CD4-positive, alpha-beta T cell (primary cell): Measurements from ENCODE around the gene SHMT2. TPM values are rescaled to one million over a fixed set of nuclear protein-coding genes. Genes with fewer than 3 reads are reported as not detected.

Source experiments
- ATAC-seq: fragments of 200-7000 bp; cut with Tn5 transposase; one replicate; pipeline ENCODE4 v1.10.0; 2022; ENCODE audit warnings: mild to moderate bottlenecking; ENCODE audit not compliant: poor library complexity
- CTCF ChIA-PET: fragments of 350-600 bp; sonication (Branson Sonifier 250); formaldehyde crosslinking; loops from one replicate; lab custom pipeline; 2021; ENCODE audit warnings: antibody characterized with exemption, inconsistent platforms; lab: Charles Lee
- POLR2A ChIA-PET: fragments of 350-600 bp; sonication (Branson Sonifier 250); formaldehyde crosslinking; loops from one replicate; lab custom pipeline; 2021; ENCODE audit warnings: antibody characterized with exemption, inconsistent platforms; lab: Charles Lee
- DNase-seq, 14 experiments: peaks; one replicate each; pipeline ENCODE4 v3.0.0-alpha.2; 2013 to 2020; ENCODE audit warnings: mixed read lengths in 2 of 14
- H3K27ac ChIP-seq, 2 donors: one replicate each; pipeline versions ENCODE4 v1.5.1 to v1.7.0; 2013; ENCODE audit warnings: low read length in 2 of 2, low read depth in 1 of 2, mild to moderate bottlenecking in 1 of 2
- H3K27me3 ChIP-seq, 2 experiments: 1 replicate in 1 of 2; 2 replicates in 1 of 2; pipeline versions ENCODE4 v1.6.1 to v1.7.0; 2013; ENCODE audit warnings: low read length in 2 of 2, control low read depth in 1 of 2, mild to moderate bottlenecking in 1 of 2, moderate library complexity in 1 of 2; ENCODE audit not compliant: insufficient read depth in 2 of 2, control insufficient read depth in 1 of 2
- H3K36me3 ChIP-seq: one replicate; pipeline ENCODE4 v1.6.1; 2013; ENCODE audit warnings: low read length, control low read depth; ENCODE audit not compliant: insufficient read depth
- H3K4me1 ChIP-seq: one replicate; pipeline ENCODE4 v1.6.1; 2013; ENCODE audit warnings: low read length, control low read depth; ENCODE audit not compliant: insufficient read depth
- H3K4me3 ChIP-seq: one replicate; pipeline ENCODE4 v1.5.1; 2013; ENCODE audit warnings: mild to moderate bottlenecking, low read length, moderate library complexity
- H3K9me3 ChIP-seq, 2 experiments: 1 replicate in 1 of 2; 2 replicates in 1 of 2; pipeline versions ENCODE4 v1.6.1 to v1.7.0; 2013; ENCODE audit warnings: low read length in 2 of 2, mild to moderate bottlenecking in 2 of 2, control low read depth in 1 of 2, moderate library complexity in 1 of 2; ENCODE audit not compliant: control insufficient read depth in 1 of 2, insufficient read depth in 1 of 2
- H3K27ac Mint-ChIP-seq: one replicate; pipeline ENCODE4 v1.8.0; 2020; ENCODE audit warnings: mixed read lengths
- H3K27me3 Mint-ChIP-seq: one replicate; pipeline ENCODE4 v1.8.0; 2021; ENCODE audit warnings: mixed read lengths
- H3K36me3 Mint-ChIP-seq: one replicate; pipeline ENCODE4 v1.8.0; 2021; ENCODE audit warnings: low read depth, mixed read lengths
- H3K4me1 Mint-ChIP-seq: one replicate; pipeline ENCODE4 v1.8.0; 2021; ENCODE audit warnings: low read depth, mixed read lengths
- H3K4me3 Mint-ChIP-seq: one replicate; pipeline ENCODE4 v1.8.0; 2020; ENCODE audit warnings: mild to moderate bottlenecking, mixed read lengths
- H3K9me3 Mint-ChIP-seq: one replicate; pipeline ENCODE4 v1.8.0; 2020; ENCODE audit warnings: mixed read lengths
- CTCF ChIP-seq: fragments of 200-600 bp; IDR thresholded peaks from one replicate; pipeline ENCODE4 v1.8.0; 2022; ENCODE audit warnings: antibody characterized with exemption, mild to moderate bottlenecking
- intact Hi-C, 2 experiments: fragments of 100-400 bp; cut with DNase I in 1 of 2; cut with micrococcal nuclease in 1 of 2; formaldehyde crosslinking; loops; one replicate each; pipeline versions ENCODE4 v1.15.1 to v1.9.0; 2023 to 2025; cut with DNase I, micrococcal nuclease
- total RNA-seq, 174 experiments: library from RNA in 2 of 174; stranded (reverse) in 2 of 174; gene quantifications; one replicate each; pipeline ENCODE4 v1.2.3 and lab custom pipeline; 2021 to 2026

The SHMT2 gene
- total RNA-seq, 2 experiments from 2014 or later, result 21.3 to 22.2 TPM

GRCh38 chr12:57238854-57239554 lies 9.5 kb downstream of the SHMT2 start:
- peak overlapping the region; percentile 96 for H3K4me3 Mint-ChIP-seq
- intact Hi-C loops, result loop anchor here (1.0 to 5.0 kb wide), 5 partner anchors 10 to 112 kb away; partner anchors contain the start of genes LRP1 (in 1 of the 2) and SHMT2 (in 1 of the 2)
- peaks cover 8% of the 10 kb centered on the region for H3K36me3 ChIP-seq
- peaks cover 0 to 27% of the 10 kb centered on the region in 2 experiments for H3K9me3 ChIP-seq
- ATAC-seq (peak; percentile 59), DNase-seq (peak; percentile 74 to 95 (median 82))
- H3K4me1 ChIP-seq, result peaks cover 94% of the 10 kb centered on the region
- peaks cover 90% of the 10 kb centered on the region for H3K4me1 Mint-ChIP-seq
- H3K4me3 ChIP-seq, result peak overlapping the region; percentile 82
- ChIA-PET POLR2A (interaction anchor here (1.3 to 3.6 kb wide), 5 partner anchors 9 to 25 kb away, joined by 6 to 48 read pairs (median 13); partner anchors contain the start of gene SHMT2), CTCF (interaction anchor here (0.6 to 10.7 kb wide), 16 partner anchors 11 to 468 kb away, joined by 3 to 225 read pairs (median 4); partner anchors contain the start of genes LRP1, NXPH4, OS9 and SHMT2)
- no peaks in the 10 kb centered on the region for H3K9me3 Mint-ChIP-seq
- peaks cover 62 to 63% of the 10 kb centered on the region in 2 experiments for H3K27me3 ChIP-seq
- peaks cover 79% of the 10 kb centered on the region for H3K27me3 Mint-ChIP-seq
- TF ChIP-seq CTCF, result peak; percentile 100
- H3K27ac ChIP-seq, result no peak overlapping the region
- peak overlapping the region; percentile 68 for H3K27ac Mint-ChIP-seq
- peaks cover 9% of the 10 kb centered on the region for H3K36me3 Mint-ChIP-seq

- H3K27me3 Mint-ChIP-seq, result peaks cover 83% of the 10 kb centered on the region
- peaks cover 0 to 27% of the 10 kb centered on the region in 2 experiments for H3K9me3 ChIP-seq
- ChIA-PET CTCF (interaction anchor here (0.8 to 10.7 kb wide), 13 partner anchors 12 to 454 kb away, joined by 3 to 225 read pairs (median 4); partner anchors contain the start of genes LRP1, NXPH4, OS9 and SHMT2), POLR2A (interaction anchor here (1.2 to 3.6 kb wide), 5 partner anchors 10 to 26 kb away, joined by 3 to 48 read pairs (median 13); partner anchors contain the start of gene SHMT2)
- H3K36me3 ChIP-seq, result peaks cover 3% of the 10 kb centered on the region
- peaks cover 67 to 69% of the 10 kb centered on the region in 2 experiments for H3K27me3 ChIP-seq
- no peak for TF ChIP-seq CTCF
- DNase-seq (no peak), ATAC-seq (no peak)
- H3K27ac ChIP-seq, result no peak overlapping the region
- H3K4me1 ChIP-seq, result peaks cover 95% of the 10 kb centered on the region
- H3K4me3 Mint-ChIP-seq, result peak overlapping the region; percentile 96
- peak overlapping the region; percentile 68 for H3K27ac Mint-ChIP-seq
- intact Hi-C loops, result loop anchor here (1.0 to 5.0 kb wide), 5 partner anchors 10 to 112 kb away; partner anchors contain the start of genes LRP1 (in 2 of the 2) and SHMT2 (in 1 of the 2)
- H3K4me1 Mint-ChIP-seq, result peaks cover 86% of the 10 kb centered on the region
- H3K9me3 Mint-ChIP-seq, result no peaks in the 10 kb centered on the region
- peak overlapping the region; percentile 82 for H3K4me3 ChIP-seq
- H3K36me3 Mint-ChIP-seq, result peaks cover 2% of the 10 kb centered on the region
Measured at GRCh38 chr12:57239587-57240065, 10.1 kb downstream of the SHMT2 start.
